HL-60 (cell line): Measurements from ENCODE around the gene PAPPA.

ENCODE experiments used
- DNase-seq, 2 experiments: peaks; one replicate each; pipeline ENCODE4 v3.0.0-alpha.2; 2010 to 2020; ENCODE audit warnings: low read depth in 1 of 2, low spot score in 1 of 2
- H3K27ac ChIP-seq: fragments of 250-450 bp; sonication (Bioruptor Pico); replicated peaks from 2 replicates; pipeline ENCODE4 v1.5.1; 2020; ENCODE audit warnings: mild to moderate bottlenecking, moderate library complexity
- H3K27me3 ChIP-seq: fragments of 250-450 bp; sonication (Bioruptor Pico); 2 replicates; pipeline ENCODE4 v1.5.1; 2021; ENCODE audit warnings: mild to moderate bottlenecking, moderate library complexity; ENCODE audit not compliant: insufficient read depth, poor library complexity, severe bottlenecking
- H3K4me3 ChIP-seq: replicated peaks from 2 replicates; pipeline ENCODE4 v1.5.1; 2011; ENCODE audit warnings: mild to moderate bottlenecking, control low read depth, low read length; ENCODE audit not compliant: insufficient read depth
- CTCF ChIP-seq: IDR thresholded peaks from one replicate; pipeline ENCODE4 v1.5.1; 2011; ENCODE audit warnings: low read length, control low read depth, inconsistent platforms; ENCODE audit not compliant: insufficient read depth
- GABPA ChIP-seq: IDR thresholded peaks from 2 replicates; pipeline ENCODE4 v1.6.1; 2012; ENCODE audit warnings: low read depth
- POLR2AphosphoS5 ChIP-seq: IDR thresholded peaks from 2 replicates; pipeline ENCODE4 v1.6.1; 2012; ENCODE audit warnings: low read depth
- REST ChIP-seq: IDR thresholded peaks from 2 replicates; pipeline ENCODE4 v1.6.1; 2012; ENCODE audit warnings: low read depth; ENCODE audit not compliant: insufficient replicate concordance
- SPI1 ChIP-seq: IDR thresholded peaks from 2 replicates; pipeline ENCODE4 v1.6.1; 2012; ENCODE audit warnings: low read depth, mild to moderate bottlenecking, borderline replicate concordance

PAPPA gene

GRCh38 chr9:116162241-116162781, 8.7 kb downstream of the PAPPA start:
- H3K27ac ChIP-seq: no peak overlapping the region
- no peak for DNase-seq
- no peak overlapping the region for H3K4me3 ChIP-seq
- H3K27me3 ChIP-seq: peaks cover 4% of the 10 kb centered on the region
- TF ChIP-seq SPI1: no peak
- no peak for TF ChIP-seq GABPA
- no peak for TF ChIP-seq CTCF
- no peak for TF ChIP-seq POLR2AphosphoS5
- TF ChIP-seq REST: no peak

GRCh38 chr9:116163293-116164055, 9.9 kb downstream of the PAPPA start:
- no peak for DNase-seq
- no peak for TF ChIP-seq SPI1
- no peak for TF ChIP-seq POLR2AphosphoS5
- no peak for TF ChIP-seq REST
- no peak for TF ChIP-seq CTCF
- TF ChIP-seq GABPA: no peak
- H3K27ac ChIP-seq: no peak overlapping the region

DNA sequence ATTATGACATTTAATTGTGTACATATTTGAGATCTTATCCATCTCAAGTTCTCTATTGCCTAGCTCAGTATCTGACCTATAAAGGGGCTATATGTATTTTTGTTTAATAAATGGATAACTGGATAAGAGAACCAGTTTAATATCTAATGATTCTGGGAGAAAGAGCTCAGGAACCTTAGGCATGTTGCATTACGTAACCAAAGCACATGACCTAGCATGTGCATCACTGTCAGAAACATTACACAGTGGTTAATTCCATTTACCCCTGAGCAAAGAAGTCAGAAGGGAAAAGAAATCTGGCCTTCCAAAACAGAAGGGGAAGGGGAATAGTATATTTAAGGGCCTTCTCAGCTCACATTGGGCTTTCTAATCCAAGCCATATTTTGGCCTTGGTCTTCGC, 12.3 kb downstream of the PAPPA start:
- no peak for DNase-seq
- no peak overlapping the region for H3K4me3 ChIP-seq
- TF ChIP-seq SPI1 (no peak), CTCF (no peak), REST (no peak), GABPA (no peak), POLR2AphosphoS5 (no peak)
- H3K27ac ChIP-seq: no peak overlapping the region
- peaks cover 4% of the 10 kb centered on the region for H3K27me3 ChIP-seq

More at GRCh38 chr9:116163293-116164055, 9.9 kb downstream of the PAPPA start:
- Histone ChIP-seq H3K4me3 (no peak overlapping the region), H3K27me3 (peaks cover 4% of the 10 kb centered on the region)
